AG04450 (cell line): ENCODE data around the gene LPCAT1. TPM values are rescaled to one million over a fixed set of nuclear protein-coding genes. Genes with fewer than 3 reads are reported as not detected.
"Not testable (repeated sequence)": the region's sequence is repeated elsewhere in the genome, so short reads cannot be mapped to it uniquely, and the experiment has no call there.

ENCODE experiments used
- CTCF ChIA-PET: fragments of 300-600, 350-600 bp; formaldehyde crosslinking; extraction: SDS; loops from one replicate; lab custom pipeline; 2022; ENCODE audit warnings: antibody characterized with exemption, inconsistent platforms; lab: Charles Lee
- POLR2A ChIA-PET: fragments of 350-600 bp; formaldehyde crosslinking; extraction: SDS; loops from one replicate; lab custom pipeline; 2021; ENCODE audit warnings: antibody characterized with exemption, inconsistent platforms; lab: Yijun Ruan, JAX
- DNase-seq: peaks from one replicate; pipeline ENCODE4 v3.0.0-alpha.2; 2011; ENCODE audit warnings: low read depth, low spot score
- H3K27ac ChIP-seq: one replicate; pipeline ENCODE4 v1.5.1; 2012; ENCODE audit warnings: low read depth, low read length, control low read depth
- H3K27me3 ChIP-seq: one replicate; pipeline ENCODE4 v1.6.0; 2012; ENCODE audit warnings: low read length; ENCODE audit not compliant: control insufficient read depth, insufficient read depth
- H3K4me3 ChIP-seq: 2 replicates; pipeline ENCODE4 v1.5.1; 2011; ENCODE audit warnings: mild to moderate bottlenecking, low read depth, low read length, control low read depth
- H3K9me3 ChIP-seq: 2 replicates; pipeline ENCODE4 v1.5.1; 2012; ENCODE audit warnings: low read length; ENCODE audit not compliant: control insufficient read depth, insufficient read depth
- polyA plus RNA-seq: library from polyadenylated mRNA; depleted of rRNA; stranded (reverse); fragments of >200 nt; gene quantifications from 2 replicates; pipeline ENCODE4 v1.2.3, GENCODE V29; 2011
- TF ChIP-seq, protein P1 (sequence below): IDR thresholded peaks from 2 replicates; pipeline ENCODE4 v1.5.1; 2011; ENCODE audit warnings: low read depth, low read length, control low read depth, inconsistent platforms

Gene LPCAT1
- polyA plus RNA-seq, 1 experiment = 23.4 TPM

DNA sequence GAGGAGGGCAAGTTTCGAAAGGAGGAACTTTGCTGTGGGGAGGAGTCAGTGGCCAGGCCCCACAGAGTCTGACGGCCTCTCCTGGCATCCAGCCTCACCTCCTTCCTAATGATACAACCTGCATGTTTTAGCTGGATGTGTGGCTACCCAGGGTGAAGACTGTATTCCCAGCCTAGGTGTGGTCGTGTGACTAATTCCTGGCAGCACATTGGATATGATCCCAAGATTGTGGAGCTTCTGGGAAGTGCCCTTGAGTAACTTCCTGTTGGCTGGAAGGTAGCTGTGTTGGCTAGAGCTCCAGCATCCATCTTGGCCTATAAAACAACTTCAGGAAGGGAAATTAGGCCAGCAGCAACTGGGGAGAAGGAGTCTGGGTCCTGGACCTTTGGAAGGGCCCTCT, 19.0 kb upstream of the LPCAT1 start:
- Histone ChIP-seq H3K27me3 (peaks cover 11% of the 10 kb centered on the region), H3K4me3 (no peak overlapping the region), H3K9me3 (peaks cover 10% of the 10 kb centered on the region), H3K27ac (no peak overlapping the region)
- ChIA-PET CTCF (interaction anchor here (0.6 to 1.0 kb wide), 2 partner anchors 102 to 1349 kb away, joined by 4 to 6 read pairs; no protein-coding TSS in a partner anchor), POLR2A (no interaction called here)
- no peak for DNase-seq
- TF ChIP-seq, protein P1, sequence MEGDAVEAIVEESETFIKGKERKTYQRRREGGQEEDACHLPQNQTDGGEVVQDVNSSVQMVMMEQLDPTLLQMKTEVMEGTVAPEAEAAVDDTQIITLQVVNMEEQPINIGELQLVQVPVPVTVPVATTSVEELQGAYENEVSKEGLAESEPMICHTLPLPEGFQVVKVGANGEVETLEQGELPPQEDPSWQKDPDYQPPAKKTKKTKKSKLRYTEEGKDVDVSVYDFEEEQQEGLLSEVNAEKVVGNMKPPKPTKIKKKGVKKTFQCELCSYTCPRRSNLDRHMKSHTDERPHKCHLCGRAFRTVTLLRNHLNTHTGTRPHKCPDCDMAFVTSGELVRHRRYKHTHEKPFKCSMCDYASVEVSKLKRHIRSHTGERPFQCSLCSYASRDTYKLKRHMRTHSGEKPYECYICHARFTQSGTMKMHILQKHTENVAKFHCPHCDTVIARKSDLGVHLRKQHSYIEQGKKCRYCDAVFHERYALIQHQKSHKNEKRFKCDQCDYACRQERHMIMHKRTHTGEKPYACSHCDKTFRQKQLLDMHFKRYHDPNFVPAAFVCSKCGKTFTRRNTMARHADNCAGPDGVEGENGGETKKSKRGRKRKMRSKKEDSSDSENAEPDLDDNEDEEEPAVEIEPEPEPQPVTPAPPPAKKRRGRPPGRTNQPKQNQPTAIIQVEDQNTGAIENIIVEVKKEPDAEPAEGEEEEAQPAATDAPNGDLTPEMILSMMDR = no peak

DNA sequence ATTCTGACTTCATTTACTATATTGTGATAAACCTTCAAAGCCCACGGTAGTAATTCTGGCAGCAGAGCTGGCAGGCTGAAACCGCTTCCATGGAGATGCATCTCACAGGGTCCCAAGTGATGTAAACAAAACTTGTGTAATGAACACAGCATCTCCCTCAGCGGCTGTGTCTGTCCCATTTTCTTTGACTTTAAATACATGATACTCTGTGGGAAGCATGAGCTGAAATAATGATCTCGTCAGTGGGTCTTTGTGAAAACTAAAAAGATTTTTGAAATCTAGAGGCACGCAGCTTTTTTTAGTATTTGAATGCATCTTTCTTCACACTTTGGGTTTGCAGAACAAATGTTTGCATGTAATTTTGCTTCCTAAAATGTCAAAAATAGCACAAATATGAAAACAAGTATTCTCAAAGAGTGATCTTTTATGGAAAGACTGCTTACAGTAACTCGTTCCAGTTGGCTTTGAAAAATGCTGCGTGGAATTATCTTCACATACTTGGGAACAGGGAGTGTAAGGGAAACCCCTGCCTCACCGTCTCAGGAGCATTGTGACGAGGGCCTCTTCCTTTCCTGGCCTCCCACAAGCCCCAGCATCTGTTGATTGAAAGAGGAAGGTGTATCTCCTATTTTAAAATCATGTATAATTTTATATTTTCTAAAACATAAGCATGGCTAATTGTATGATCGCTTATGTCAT, 18.1 kb upstream of the LPCAT1 start:
- POLR2A ChIA-PET = no interaction called here
- CTCF ChIA-PET = interaction anchor here (0.6 to 1.0 kb wide), 2 partner anchors 103 to 1348 kb away, joined by 4 to 6 read pairs; no protein-coding TSS in a partner anchor
- TF ChIP-seq, protein P1 = no peak
- no peak overlapping the region for H3K4me3 ChIP-seq
- H3K27me3 ChIP-seq = peaks cover 12% of the 10 kb centered on the region
- H3K9me3 ChIP-seq = peaks cover 10% of the 10 kb centered on the region
- H3K27ac ChIP-seq = no peak overlapping the region
- DNase-seq = no peak

DNA sequence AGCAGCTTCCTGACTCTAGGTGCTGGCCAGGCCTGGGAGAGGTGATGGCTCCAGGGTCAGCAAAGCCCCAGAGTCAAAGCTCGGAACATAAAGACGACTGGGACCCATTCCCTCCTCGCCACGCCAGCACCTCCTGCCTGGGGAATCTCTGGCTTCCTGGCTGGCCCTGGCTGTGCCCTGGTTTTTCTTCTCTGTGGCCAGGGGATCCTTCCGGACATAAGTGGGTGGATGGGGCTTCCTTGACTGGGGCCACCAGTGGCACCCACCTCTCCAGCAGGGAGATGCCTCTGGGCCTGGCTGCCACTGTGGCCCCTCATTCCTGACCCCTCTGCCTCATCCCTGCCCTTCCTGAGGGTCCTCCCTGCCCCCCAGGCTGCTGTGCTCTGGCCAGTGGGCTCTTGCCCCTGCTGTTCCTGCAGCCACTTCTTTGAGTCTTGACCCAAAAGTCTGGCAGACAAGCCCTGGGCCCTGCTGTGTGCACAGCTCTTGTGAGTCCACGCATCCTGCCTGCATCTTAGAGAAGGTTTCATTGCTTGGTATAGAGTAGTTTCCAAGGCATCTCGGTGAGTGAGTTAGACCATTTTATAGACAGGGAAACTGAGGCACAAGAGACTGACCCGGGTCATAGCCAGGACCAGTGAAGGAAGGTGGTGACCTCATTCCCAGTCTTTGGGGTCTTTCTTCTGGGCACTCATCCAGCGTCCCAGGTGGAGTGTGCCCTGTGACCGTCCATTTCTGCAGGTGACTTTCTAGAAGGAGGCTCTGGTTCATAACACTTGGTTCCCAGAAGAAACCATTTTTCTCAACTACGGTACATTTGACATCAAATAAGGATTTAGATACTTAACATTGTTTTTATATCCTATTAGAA, 17.3 kb upstream of the LPCAT1 start:
- Histone ChIP-seq H3K27me3 (peaks cover 14% of the 10 kb centered on the region), H3K9me3 (peaks cover 10% of the 10 kb centered on the region), H3K4me3 (no peak overlapping the region), H3K27ac (no peak overlapping the region)
- CTCF ChIA-PET = no interaction called here
- POLR2A ChIA-PET = no interaction called here
- DNase-seq = no peak
- TF ChIP-seq, protein P1 = no peak

DNA sequence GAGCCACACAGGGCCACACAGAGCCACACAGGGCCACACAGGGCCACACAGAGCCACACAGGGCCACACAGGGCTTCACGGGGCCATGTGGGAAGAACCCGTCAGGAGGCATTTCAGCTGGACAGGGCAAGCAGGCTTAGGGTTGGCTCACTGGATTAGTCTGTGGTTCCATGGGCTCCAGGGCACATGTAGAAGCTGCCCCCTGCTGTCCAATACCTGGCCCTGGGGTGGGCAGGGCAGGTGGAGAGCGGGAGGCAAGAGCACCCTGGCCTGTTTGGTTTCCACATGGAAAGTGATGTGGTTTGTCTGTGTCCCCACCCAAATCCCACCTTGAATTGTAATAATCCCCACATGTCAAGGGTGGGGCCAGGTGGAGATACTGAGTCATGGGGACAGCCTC, 16.4 kb upstream of the LPCAT1 start:
- ChIA-PET POLR2A (no interaction called here), CTCF (no interaction called here)
- Histone ChIP-seq H3K27me3 (peaks cover 19% of the 10 kb centered on the region), H3K27ac (no peak overlapping the region), H3K4me3 (no peak overlapping the region), H3K9me3 (peaks cover 10% of the 10 kb centered on the region)
- TF ChIP-seq, protein P1 = no peak
- DNase-seq = no peak

DNA sequence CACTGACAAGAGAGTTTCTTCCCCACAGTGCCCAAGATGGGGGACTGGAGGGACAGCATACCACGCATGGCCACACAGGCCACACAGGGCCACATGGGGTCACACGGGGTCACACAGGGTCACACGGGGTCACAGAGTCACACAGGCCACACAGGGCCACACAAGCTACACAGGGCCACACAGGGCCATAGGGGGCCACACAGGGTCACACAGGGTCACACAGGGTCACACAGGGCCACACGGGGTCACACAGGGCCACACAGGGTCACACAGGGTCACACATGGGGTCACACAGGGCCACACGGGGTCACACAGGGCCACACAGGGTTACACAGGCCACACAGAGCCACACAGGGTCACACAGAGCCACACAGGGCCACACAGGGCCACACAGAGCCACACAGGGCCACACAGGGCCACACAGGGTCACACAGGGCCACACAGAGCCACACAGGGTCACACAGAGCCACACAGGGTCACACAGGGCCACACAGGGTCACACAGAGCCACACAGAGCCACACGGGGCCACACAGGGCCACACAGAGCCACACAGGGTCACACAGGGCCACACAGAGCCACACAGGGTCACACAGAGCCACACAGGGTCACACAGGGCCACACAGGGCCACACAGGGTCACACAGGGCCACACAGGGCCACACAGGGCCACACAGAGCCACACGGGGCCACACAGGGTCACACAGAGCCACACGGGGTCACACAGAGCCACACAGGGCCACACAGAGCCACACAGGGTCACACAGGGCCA, 15.8 kb upstream of the LPCAT1 start:
- peaks cover 19% of the 10 kb centered on the region for H3K27me3 ChIP-seq
- H3K27ac ChIP-seq, H3K4me3 ChIP-seq, POLR2A ChIA-PET, DNase-seq, CTCF ChIA-PET: not testable (repeated sequence)
- H3K9me3 ChIP-seq = peaks cover 10% of the 10 kb centered on the region
